Adrenal gland (tissue), 12 donors: ENCODE results near the gene EMILIN1. TPM values are rescaled to one million over a fixed set of nuclear protein-coding genes. Genes with fewer than 3 reads are reported as not detected.

Experiments used
- DNase-seq, 7 donors: peaks; one replicate each; pipeline ENCODE4 v3.0.0-alpha.2; 2019 to 2020
- H3K27ac ChIP-seq, 5 donors: fragments of 200-600 bp; sonication (generic) in 4 of 5; 1 replicate in 3 of 5; 2 replicates in 2 of 5; pipeline versions ENCODE4 v1.5.1 to v1.8.0; 2016 to 2020; ENCODE audit warnings: mild to moderate bottlenecking in 1 of 5
- H3K27me3 ChIP-seq: fragments of 200-600 bp; 2 replicates; pipeline ENCODE4 v1.8.0; 2021
- H3K36me3 ChIP-seq, 2 donors: fragments of 200-600 bp; replicated peaks in 1 of 2; 1 replicate in 1 of 2; 2 replicates in 1 of 2; pipeline versions ENCODE4 v1.5.1 to v1.8.0; 2018 to 2022
- H3K4me1 ChIP-seq, 2 donors: fragments of 200-600 bp; replicated peaks in 1 of 2; 1 replicate in 1 of 2; 2 replicates in 1 of 2; pipeline versions ENCODE4 v1.5.1 to v1.8.0; 2018 to 2021
- H3K4me3 ChIP-seq, 4 donors: fragments of 200-600 bp; sonication (generic) in 3 of 4; one replicate each; pipeline ENCODE4 v1.5.1; 2016 to 2018
- H3K9me3 ChIP-seq, 3 donors: fragments of 200-600 bp; sonication (generic) in 1 of 3; replicated peaks in 1 of 3; 1 replicate in 2 of 3; 2 replicates in 1 of 3; pipeline versions ENCODE4 v1.5.1 to v1.8.0; 2016 to 2021
- CTCF ChIP-seq, 6 experiments: fragments of 450-650 bp in 4 of 6; fragments of 200-600 bp in 2 of 6; sonication (generic) in 1 of 6; IDR thresholded peaks; 1 replicate in 5 of 6; 2 replicates in 1 of 6; pipeline versions ENCODE4 v1.5.1 to v1.8.0; 2016 to 2021; ENCODE audit warnings: antibody characterized with exemption in 6 of 6, mild to moderate bottlenecking in 2 of 6, moderate library complexity in 1 of 6
- POLR2A ChIP-seq, 2 donors: fragments of 450-650 bp; IDR thresholded peaks; one replicate each; pipeline ENCODE4 v1.6.1; 2017; ENCODE audit warnings: antibody characterized with exemption in 2 of 2, mild to moderate bottlenecking in 2 of 2, moderate library complexity in 1 of 2
- WGBS, 4 donors: extraction: QIAGEN DNeasy Blood & Tissue Kit in 2 of 4; methylation state at CpG; one replicate each; pipeline versions ENCODE4 v1.1.5 to v1.1.7; 2013 to 2017; 5-methylcytosine and 5-hydroxymethylcytosine counted together
- intact Hi-C, 2 donors: fragments of 100-400 bp; cut with DNase I; formaldehyde crosslinking; loops; one replicate each; pipeline versions ENCODE4 v1.14.1 to v1.15.0; 2022 to 2023
- polyA plus RNA-seq, 3 donors: library from polyadenylated mRNA; stranded (reverse); fragments of 200-250 nt in 2 of 3; fragments of 350-450 nt in 1 of 3; fragmentation: Illumina TruSeq in 1 of 3; extraction: RNeasy Lipid Tissue Mini Kit (QIAGEN cat#74804) in 1 of 3; gene quantifications; one replicate each; pipeline ENCODE4 v1.2.3, GENCODE V29; 2013 to 2014
- total RNA-seq, 9 donors: library from RNA; depleted of rRNA in 4 of 9; stranded (reverse); fragments of >200 nt in 4 of 9; fragments of 120-200 nt in 1 of 9; fragmentation: NEBNext Ultra II Directional in 1 of 9; extraction: Animal tissue kit (Norgen Biotek cat#: 25700) in 1 of 9; gene quantifications; one replicate each; pipeline versions ENCODE4 v1.1.0 to v1.2.4, GENCODE V29; 2013 to 2023
- donor health status: healthy with polysubstance abuse.
- donor health status: Bipolar disorder and iron deficiency.
- donor health status: DM: yes; HTN: yes; CAD: no.
- donor health status: DM: no; HTN: no; CAD: no.
- donor health status: DM: no; HTN: no; CAD: no.
- donor health status: DM: yes; HTN: yes; CAD: no.

The EMILIN1 gene
- total and polyA plus RNA-seq, 12 donors, result 4.2 to 243 (median 99.6) TPM

- no peaks in the 10 kb centered on the region for H3K36me3 ChIP-seq
- TF ChIP-seq CTCF (IDR thresholded peaks at IDR 0.05), result no peak
- TF ChIP-seq POLR2A (IDR thresholded peaks at IDR 0.05), result peak in 1 of 2 donors; percentile 31
- no peaks in the 10 kb centered on the region for H3K9me3 ChIP-seq
- peaks cover 0 to 7% of the 10 kb centered on the region in 2 donors for H3K4me1 ChIP-seq
- intact Hi-C loops, result no loop called here
- peak; percentile 61 to 73 (median 65) for DNase-seq
- H3K4me3 ChIP-seq, result peak within 1 kb of the TSS in 2 of 4 donors; percentile 24 to 58
- H3K27ac ChIP-seq, result peak within 1 kb of the TSS in 2 of 5 donors; percentile 26 to 27
- 3 to 9% (median 5%) methylated on average over 11 to 47 of the region's 47 CpGs for WGBS, 4 donors
- H3K27me3 ChIP-seq, result peaks cover 2% of the 10 kb centered on the region
These were observed 45.1 kb downstream of the EMILIN1 start, which contains the start of gene ABHD1 for GRCh38 chr2:27123302-27124150. TSS of gene ABHD1 (plus strand) at chr2:27123815. CDS start at chr2:27123949, 134 bp downstream.

- Histone ChIP-seq H3K27me3 (no peaks in the 10 kb centered on the region), H3K9me3 (no peaks in the 10 kb centered on the region), H3K27ac (no peak overlapping the region), H3K4me1 (no peaks in the 10 kb centered on the region), H3K36me3 (peaks cover 0 to 6% of the 10 kb centered on the region in 2 donors), H3K4me3 (no peak overlapping the region)
- intact Hi-C loops, result no loop called here
- WGBS, 4 donors, result 86 to 91% (median 86%) methylated on average over 3 of the region's 3 CpGs
- TF ChIP-seq CTCF (IDR thresholded peaks at IDR 0.05) (no peak), POLR2A (IDR thresholded peaks at IDR 0.05) (no peak)
- no peak for DNase-seq
These were observed 46.7 kb downstream of the EMILIN1 start for GRCh38 chr2:27125104-27125503.

- 50 to 62% (median 57%) methylated on average over 5 of the region's 5 CpGs for WGBS, 4 donors
- no peak for DNase-seq
- Histone ChIP-seq H3K4me3 (no peak overlapping the region), H3K9me3 (no peaks in the 10 kb centered on the region), H3K27ac (no peak overlapping the region), H3K4me1 (no peaks in the 10 kb centered on the region), H3K27me3 (no peaks in the 10 kb centered on the region), H3K36me3 (peaks cover 0 to 18% of the 10 kb centered on the region in 2 donors)
- TF ChIP-seq POLR2A (IDR thresholded peaks at IDR 0.05) (no peak), CTCF (IDR thresholded peaks at IDR 0.05) (no peak)
- intact Hi-C loops, result no loop called here
These were observed 47.9 kb downstream of the EMILIN1 start for GRCh38 chr2:27126252-27126710.

GRCh38 chr2:27127883-27128667, 49.7 kb downstream of the EMILIN1 start:
- 83 to 87% (median 84%) methylated on average over 8 to 9 of the region's 9 CpGs for WGBS, 4 donors
- intact Hi-C loops, result no loop called here

More at GRCh38 chr2:27127883-27128667, 49.7 kb downstream of the EMILIN1 start:
- Histone ChIP-seq H3K9me3 (no peaks in the 10 kb centered on the region), H3K4me3 (no peak overlapping the region), H3K36me3 (peaks cover 0 to 32% of the 10 kb centered on the region in 2 donors), H3K27me3 (no peaks in the 10 kb centered on the region), H3K27ac (no peak overlapping the region), H3K4me1 (peaks cover under 1 to 7% of the 10 kb centered on the region in 2 donors)
- no peak for DNase-seq
- TF ChIP-seq CTCF (IDR thresholded peaks at IDR 0.05), result no peak
- no peak for TF ChIP-seq POLR2A (IDR thresholded peaks at IDR 0.05)
